Stimulated activated CD8-positive, alpha-beta memory T cell treated with anti-CD3 and anti-CD28 coated beads, Interleukin-12 subunit alpha, Interleukin-12 subunit beta, amount 100 ng/mL, for 1 hour (primary cell): ENCODE data around the gene PEX10.
"Not testable (repeated sequence)": the region's sequence is repeated elsewhere in the genome, so short reads cannot be mapped to it uniquely, and the experiment has no call there.

Experiments
- DNase-seq: peaks from one replicate; pipeline ENCODE4 v3.0.0-alpha.2; 2020; ENCODE audit warnings: low read depth

Gene PEX10

GRCh38 chr1:2412395-2412772 lies at the start of gene PEX10:
Gene PEX10 (minus strand): TSS chr1:2412564. CDS start chr1:2412502, 62 bp downstream.
- peak; percentile 98 for DNase-seq

GRCh38 chr1:2460996-2461751 lies 48.8 kb upstream of the PEX10 start:
- DNase-seq: no peak

- DNase-seq: no peak
These were observed 47.8 kb upstream of the PEX10 start for GRCh38 chr1:2460203-2460602.

GRCh38 chr1:2459757-2460156 lies 47.4 kb upstream of the PEX10 start:
- DNase-seq: no peak

- DNase-seq: not testable (repeated sequence)
These were observed 46.9 kb upstream of the PEX10 start for GRCh38 chr1:2459102-2459753.

- DNase-seq: no peak
These were observed 46.3 kb upstream of the PEX10 start for GRCh38 chr1:2458687-2459086.

GRCh38 chr1:2457444-2457843 lies 45.1 kb upstream of the PEX10 start:
- no peak for DNase-seq

GRCh38 chr1:2455757-2456156 lies 43.4 kb upstream of the PEX10 start:
- no peak for DNase-seq

- DNase-seq: no peak
These were observed 41.9 kb upstream of the PEX10 start for GRCh38 chr1:2454227-2454626.

GRCh38 chr1:2452932-2453315 lies 40.6 kb upstream of the PEX10 start:
- no peak for DNase-seq

GRCh38 chr1:2452201-2452931 lies 40.0 kb upstream of the PEX10 start:
- no peak for DNase-seq

GRCh38 chr1:2451741-2452140 lies 39.4 kb upstream of the PEX10 start:
- no peak for DNase-seq

GRCh38 chr1:2449636-2450454 lies 37.5 kb upstream of the PEX10 start:
- no peak for DNase-seq

- DNase-seq: no peak
These were observed 35.7 kb upstream of the PEX10 start for GRCh38 chr1:2448098-2448445.

- DNase-seq: no peak
These were observed 35.1 kb upstream of the PEX10 start for GRCh38 chr1:2447276-2448097.

- no peak for DNase-seq
These were observed 34.5 kb upstream of the PEX10 start for GRCh38 chr1:2446861-2447260.

GRCh38 chr1:2446394-2446793 lies 34.0 kb upstream of the PEX10 start:
- DNase-seq: no peak

GRCh38 chr1:2445823-2446215 lies 33.5 kb upstream of the PEX10 start:
- no peak for DNase-seq

GRCh38 chr1:2445162-2445822 lies 32.9 kb upstream of the PEX10 start:
- DNase-seq: no peak

- no peak for DNase-seq
These were observed 31.8 kb upstream of the PEX10 start for GRCh38 chr1:2444138-2444591.
